Colonic mucosa (tissue), 4 donors: Measurements from ENCODE around the gene ATXN1. TPM values are rescaled to one million over a fixed set of nuclear protein-coding genes. Genes with fewer than 3 reads are reported as not detected.

Experiments used
- DNase-seq: peaks from one replicate; pipeline ENCODE4 v3.0.0-alpha.2; 2020
- H3K27ac ChIP-seq: fragments of 200-600 bp; one replicate; pipeline ENCODE4 v1.8.0; 2021
- H3K27me3 ChIP-seq: fragments of 200-600 bp; one replicate; pipeline ENCODE4 v1.8.0; 2021
- H3K36me3 ChIP-seq: fragments of 200-600 bp; one replicate; pipeline ENCODE4 v1.8.0; 2021
- H3K4me1 ChIP-seq: fragments of 200-600 bp; one replicate; pipeline ENCODE4 v1.8.0; 2021; ENCODE audit warnings: mild to moderate bottlenecking
- H3K4me3 ChIP-seq: fragments of 200-600 bp; one replicate; pipeline ENCODE4 v1.8.0; 2021
- H3K9ac ChIP-seq, 2 donors: one replicate each; pipeline ENCODE4 v1.7.0; 2013; ENCODE audit warnings: control low read depth in 2 of 2, low read depth in 2 of 2, low read length in 2 of 2
- H3K9me3 ChIP-seq: fragments of 200-600 bp; one replicate; pipeline ENCODE4 v1.8.0; 2021
- CTCF ChIP-seq: fragments of 200-600 bp; IDR thresholded peaks from one replicate; pipeline ENCODE4 v1.8.0; 2022; ENCODE audit warnings: antibody characterized with exemption, mild to moderate bottlenecking
- intact Hi-C: fragments of 100-400 bp; cut with DNase I; formaldehyde crosslinking; loops from one replicate; pipeline ENCODE4 v1.14.1; 2022
- total RNA-seq, 2 donors: library from RNA; stranded (reverse); fragmentation: NEBNext Ultra II Directional in 1 of 2; extraction: Animal tissue kit (Norgen Biotek cat#: 25700) in 1 of 2; gene quantifications; one replicate each; pipeline ENCODE4 v1.2.1, GENCODE V29; 2021
- donor health status: healthy.
- donor health status: DM: no; HTN: no; CAD: no.
- donor health status: DM: no; HTN: no; CAD: no.

The ATXN1 gene
- total RNA-seq, 2 donors from 2014 or later = 24.5 to 41.9 TPM

- no peaks in the 10 kb centered on the region for H3K27me3 ChIP-seq
- no peaks in the 10 kb centered on the region for H3K4me1 ChIP-seq
- no peak overlapping the region for H3K4me3 ChIP-seq
- intact Hi-C loops = loop anchor here (10.0 kb wide), 1 partner anchor 181 kb away; the partner anchor contains the start of gene GMPR
- H3K27ac ChIP-seq = no peak overlapping the region
- no peaks in the 10 kb centered on the region for H3K36me3 ChIP-seq
- H3K9ac ChIP-seq = no peak overlapping the region
- no peaks in the 10 kb centered on the region for H3K9me3 ChIP-seq
- no peak for DNase-seq
- no peak for TF ChIP-seq CTCF
Observed at GRCh38 chr6:16415677-16416076, 345.6 kb downstream of the ATXN1 start.

GRCh38 chr6:16414205-16414604 lies 347.1 kb downstream of the ATXN1 start:
- Histone ChIP-seq H3K36me3 (no peaks in the 10 kb centered on the region), H3K9ac (no peak overlapping the region), H3K27me3 (no peaks in the 10 kb centered on the region), H3K9me3 (no peaks in the 10 kb centered on the region), H3K4me1 (no peaks in the 10 kb centered on the region), H3K27ac (no peak overlapping the region), H3K4me3 (no peak overlapping the region)
- intact Hi-C loops = loop anchor here (10.0 kb wide), 1 partner anchor 179 kb away; the partner anchor contains the start of gene GMPR
- DNase-seq = no peak
- no peak for TF ChIP-seq CTCF

GRCh38 chr6:16413399-16413798 lies 347.9 kb downstream of the ATXN1 start:
- no peaks in the 10 kb centered on the region for H3K27me3 ChIP-seq
- no peak for TF ChIP-seq CTCF
- no peaks in the 10 kb centered on the region for H3K4me1 ChIP-seq
- no peaks in the 10 kb centered on the region for H3K9me3 ChIP-seq
- no peak overlapping the region for H3K4me3 ChIP-seq
- no peak for DNase-seq
- H3K27ac ChIP-seq = no peak overlapping the region
- intact Hi-C loops = loop anchor here (10.0 kb wide), 1 partner anchor 179 kb away; the partner anchor contains the start of gene GMPR
- no peak overlapping the region for H3K9ac ChIP-seq
- H3K36me3 ChIP-seq = no peaks in the 10 kb centered on the region

GRCh38 chr6:16412982-16413381 lies 348.3 kb downstream of the ATXN1 start:
- TF ChIP-seq CTCF = no peak
- Histone ChIP-seq H3K36me3 (no peaks in the 10 kb centered on the region), H3K4me1 (no peaks in the 10 kb centered on the region), H3K4me3 (no peak overlapping the region), H3K9ac (no peak overlapping the region), H3K27me3 (no peaks in the 10 kb centered on the region), H3K9me3 (no peaks in the 10 kb centered on the region), H3K27ac (no peak overlapping the region)
- DNase-seq = no peak
- intact Hi-C loops = loop anchor here (10.0 kb wide), 1 partner anchor 178 kb away; the partner anchor contains the start of gene GMPR

GRCh38 chr6:16412171-16412570 lies 349.1 kb downstream of the ATXN1 start:
- no peaks in the 10 kb centered on the region for H3K4me1 ChIP-seq
- no peaks in the 10 kb centered on the region for H3K27me3 ChIP-seq
- TF ChIP-seq CTCF = no peak
- H3K36me3 ChIP-seq = no peaks in the 10 kb centered on the region
- DNase-seq = no peak
- no peak overlapping the region for H3K27ac ChIP-seq
- no peak overlapping the region for H3K9ac ChIP-seq
- H3K4me3 ChIP-seq = no peak overlapping the region
- intact Hi-C loops = loop anchor here (10.0 kb wide), 1 partner anchor 177 kb away; the partner anchor contains the start of gene GMPR
- H3K9me3 ChIP-seq = no peaks in the 10 kb centered on the region
